Ishikawa (cell line): ENCODE measurements around the gene ANXA6.

ENCODE experiments used
- EP300 ChIP-seq: IDR thresholded peaks from 2 replicates; pipeline ENCODE4 v1.6.1; 2012; ENCODE audit warnings: borderline replicate concordance
- RAD21 ChIP-seq: IDR thresholded peaks from 2 replicates; pipeline ENCODE4 v1.6.1; 2012; ENCODE audit warnings: low read depth
- YY1 ChIP-seq: IDR thresholded peaks from 2 replicates; pipeline ENCODE4 v1.6.1; 2012; ENCODE audit warnings: low read depth

DNA sequence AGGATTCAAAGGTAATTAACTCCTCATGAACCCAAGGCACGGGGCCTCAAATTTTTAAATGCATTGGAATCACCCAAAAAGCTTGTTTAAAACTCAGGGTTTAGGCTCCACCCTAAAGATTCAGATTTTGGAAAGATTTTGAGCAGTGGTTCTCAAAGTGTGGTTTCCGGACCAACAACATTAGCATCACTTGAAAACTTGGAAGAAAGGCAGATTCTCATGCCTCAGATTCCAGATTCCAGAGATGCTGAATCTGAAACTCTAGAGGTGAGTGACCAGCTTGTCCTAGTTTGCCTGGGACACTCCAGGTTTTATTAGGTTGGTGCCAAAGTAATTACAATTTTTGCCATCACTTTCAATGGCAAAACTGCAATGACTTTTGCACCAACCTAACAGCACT, 52.0 kb downstream of the ANXA6 start:
- no peak for TF ChIP-seq RAD21
- no peak for TF ChIP-seq YY1
- TF ChIP-seq EP300 = no peak
